HEK293 (cell line): ENCODE measurements around the gene ABCF2.

ENCODE experiments used
- AEBP2 ChIP-seq: fragments of 450-650 bp; formaldehyde crosslinking; IDR thresholded peaks from 2 replicates; pipeline ENCODE4 v1.5.1; 2016; ENCODE audit warnings: missing biosample characterization, missing genetic modification characterization, borderline replicate concordance
- ATF2 ChIP-seq: fragments of 450-650 bp; formaldehyde crosslinking; IDR thresholded peaks from 2 replicates; pipeline ENCODE4 v1.5.1; 2016; ENCODE audit warnings: missing biosample characterization, missing genetic modification characterization, low read depth
- BCL11A ChIP-seq: fragments of 450-650 bp; formaldehyde crosslinking; IDR thresholded peaks from 2 replicates; pipeline ENCODE4 v1.5.1; 2016; ENCODE audit warnings: low read depth, missing biosample characterization, missing genetic modification characterization
- BCL11B ChIP-seq: fragments of 450-650 bp; formaldehyde crosslinking; IDR thresholded peaks from 2 replicates; pipeline ENCODE4 v1.5.1; 2016; ENCODE audit warnings: low read depth, missing biosample characterization, missing genetic modification characterization
- CTCF ChIP-seq: fragments of 450-650 bp; formaldehyde crosslinking; IDR thresholded peaks from 2 replicates; pipeline ENCODE4 v1.5.1; 2016; ENCODE audit warnings: missing biosample characterization, missing genetic modification characterization
- EGR2 ChIP-seq: fragments of 450-650 bp; formaldehyde crosslinking; IDR thresholded peaks from 2 replicates; pipeline ENCODE4 v1.5.1; 2016; ENCODE audit warnings: low read depth, missing biosample characterization, missing genetic modification characterization
- GLIS1 ChIP-seq: fragments of 450-650 bp; formaldehyde crosslinking; IDR thresholded peaks from 2 replicates; pipeline ENCODE4 v1.5.1; 2016; ENCODE audit warnings: missing biosample characterization, missing genetic modification characterization
- KLF16 ChIP-seq: fragments of 450-650 bp; formaldehyde crosslinking; IDR thresholded peaks from 2 replicates; pipeline ENCODE4 v1.5.1; 2017; ENCODE audit warnings: missing biosample characterization, missing genetic modification characterization
- PRDM1 ChIP-seq: fragments of 450-650 bp; formaldehyde crosslinking; IDR thresholded peaks from 2 replicates; pipeline ENCODE4; 2016; ENCODE audit warnings: missing biosample characterization, missing genetic modification characterization
- PRDM6 ChIP-seq: fragments of 450-650 bp; formaldehyde crosslinking; IDR thresholded peaks from 2 replicates; pipeline ENCODE4 v1.5.1; 2017; ENCODE audit warnings: missing biosample characterization, missing genetic modification characterization
- REPIN1 ChIP-seq: fragments of 450-650 bp; formaldehyde crosslinking; IDR thresholded peaks from 2 replicates; pipeline ENCODE4 v1.5.1; 2017; ENCODE audit warnings: missing biosample characterization, missing genetic modification characterization, low read depth
- SP2 ChIP-seq: fragments of 450-650 bp; formaldehyde crosslinking; IDR thresholded peaks from 2 replicates; pipeline ENCODE4 v1.5.1; 2016; ENCODE audit warnings: missing biosample characterization, missing genetic modification characterization
- SP3 ChIP-seq: fragments of 450-650 bp; formaldehyde crosslinking; IDR thresholded peaks from 2 replicates; pipeline ENCODE4 v1.5.1; 2016; ENCODE audit warnings: missing biosample characterization, missing genetic modification characterization
- TRIM28 ChIP-seq: IDR thresholded peaks from 2 replicates; pipeline ENCODE4 v1.6.1; 2011; ENCODE audit warnings: low read length, control low read depth, borderline replicate concordance
- WT1 ChIP-seq: fragments of 450-650 bp; formaldehyde crosslinking; IDR thresholded peaks from 2 replicates; pipeline ENCODE4 v1.5.1; 2016; ENCODE audit warnings: missing biosample characterization, missing genetic modification characterization
- ZBTB26 ChIP-seq: fragments of 450-650 bp; formaldehyde crosslinking; optimal IDR thresholded peaks from 2 replicates; pipeline ENCODE3; 2016; ENCODE audit warnings: missing biosample characterization, mild to moderate bottlenecking, missing genetic modification characterization
- ZFHX2 ChIP-seq: fragments of 450-650 bp; formaldehyde crosslinking; conservative IDR thresholded peaks from 2 replicates; pipeline ENCODE4 v1.5.1; 2016; ENCODE audit warnings: missing biosample characterization, missing genetic modification characterization
- ZNF114 ChIP-seq: fragments of 450-650 bp; formaldehyde crosslinking; IDR thresholded peaks from 2 replicates; pipeline ENCODE4 v1.5.0; 2017; ENCODE audit warnings: missing biosample characterization, missing genetic modification characterization
- ZNF133 ChIP-seq: fragments of 450-650 bp; formaldehyde crosslinking; IDR thresholded peaks from 2 replicates; pipeline ENCODE4 v1.5.1; 2016; ENCODE audit warnings: missing biosample characterization, missing genetic modification characterization
- ZNF157 ChIP-seq: fragments of 450-650 bp; formaldehyde crosslinking; IDR thresholded peaks from 2 replicates; pipeline ENCODE4 v1.5.1; 2016; ENCODE audit warnings: missing biosample characterization, missing genetic modification characterization
- ZNF2 ChIP-seq: fragments of 450-650 bp; formaldehyde crosslinking; IDR thresholded peaks from 2 replicates; pipeline ENCODE4 v1.5.1; 2016; ENCODE audit warnings: missing biosample characterization, missing genetic modification characterization
- ZNF223 ChIP-seq: fragments of 450-650 bp; formaldehyde crosslinking; IDR thresholded peaks from 2 replicates; pipeline ENCODE4 v1.5.1; 2016; ENCODE audit warnings: missing biosample characterization, missing genetic modification characterization
- ZNF549 ChIP-seq: fragments of 450-650 bp; IDR thresholded peaks from 2 replicates; pipeline ENCODE4 v1.5.1; 2018; ENCODE audit warnings: missing biosample characterization, missing genetic modification characterization, mild to moderate bottlenecking, inconsistent platforms, moderate library complexity
- ZNF585B ChIP-seq: fragments of 450-650 bp; formaldehyde crosslinking; IDR thresholded peaks from 2 replicates; pipeline ENCODE4 v1.5.1; 2016; ENCODE audit warnings: missing biosample characterization, missing genetic modification characterization
- ZNF610 ChIP-seq: fragments of 450-650 bp; formaldehyde crosslinking; IDR thresholded peaks from 2 replicates; pipeline ENCODE4 v1.5.1; 2016; ENCODE audit warnings: missing biosample characterization, missing genetic modification characterization, borderline replicate concordance
- ZNF621 ChIP-seq: fragments of 450-650 bp; formaldehyde crosslinking; IDR thresholded peaks from 2 replicates; pipeline ENCODE4 v1.5.1; 2017; ENCODE audit warnings: missing biosample characterization, missing genetic modification characterization
- ZNF645 ChIP-seq: fragments of 450-650 bp; formaldehyde crosslinking; IDR thresholded peaks from 2 replicates; pipeline ENCODE4; 2016; ENCODE audit warnings: missing biosample characterization, missing genetic modification characterization
- ZNF658 ChIP-seq: fragments of 450-650 bp; formaldehyde crosslinking; IDR thresholded peaks from 2 replicates; pipeline ENCODE4; 2016; ENCODE audit warnings: missing biosample characterization, missing genetic modification characterization
- ZNF660 ChIP-seq: fragments of 450-650 bp; IDR thresholded peaks from 2 replicates; pipeline ENCODE4 v1.5.1; 2018; ENCODE audit warnings: missing biosample characterization, mild to moderate bottlenecking, missing genetic modification characterization
- ZNF785 ChIP-seq: fragments of 450-650 bp; formaldehyde crosslinking; IDR thresholded peaks from 2 replicates; pipeline ENCODE4 v1.5.1; 2016; ENCODE audit warnings: missing biosample characterization, missing genetic modification characterization
- ZNF791 ChIP-seq: fragments of 450-650 bp; formaldehyde crosslinking; IDR thresholded peaks from 2 replicates; pipeline ENCODE4 v1.5.1; 2016; ENCODE audit warnings: missing biosample characterization, missing genetic modification characterization
- ZSCAN30 ChIP-seq: fragments of 450-650 bp; IDR thresholded peaks from 2 replicates; pipeline ENCODE4 v1.5.1; 2018; ENCODE audit warnings: missing biosample characterization, mild to moderate bottlenecking, missing genetic modification characterization, moderate library complexity

Gene ABCF2

GRCh38 chr7:151168003-151168786 is 58.8 kb downstream of the ABCF2 start (continued):
- peak; percentile 92 for TF ChIP-seq ZBTB26 (tag by site-specific recombination)
- TF ChIP-seq BCL11B (tag by site-specific recombination), result peak; percentile 54; the same call in 1 of the 2 replicates
- TF ChIP-seq ZNF223 (tag by site-specific recombination), result peak; percentile 87
- TF ChIP-seq ZNF114 (tag by site-specific recombination), result no peak
- TF ChIP-seq ZNF2, result peak; percentile 67; the same call in 1 of the 2 replicates
- TF ChIP-seq ZNF785 (tag by site-specific recombination), result peak; percentile 25; the same call in 1 of the 2 replicates
- TF ChIP-seq SP2 (tag by site-specific recombination), result peak; percentile 67
- TF ChIP-seq ZNF660 (tag by site-specific recombination), result peak; percentile 87
- TF ChIP-seq ZSCAN30 (tag by site-specific recombination), result 0 out of 2 replicates have a peak, but pooled peaks have one; percentile 55
- peak; percentile 93 for TF ChIP-seq KLF16 (tag by site-specific recombination)
- TF ChIP-seq ZFHX2 (tag by site-specific recombination), result peak; percentile 76
- TF ChIP-seq SP3 (tag by site-specific recombination), result peak; percentile 83
- TF ChIP-seq ZNF133, result 0 out of 2 replicates have a peak, but pooled peaks have one; percentile 7
- TF ChIP-seq EGR2, result peak; percentile 13; the same call in 1 of the 2 replicates
- TF ChIP-seq ZNF621 (tag by site-specific recombination), result no peak
- peak; percentile 44 for TF ChIP-seq GLIS1 (tag by site-specific recombination)
- TF ChIP-seq ZNF645 (tag by site-specific recombination), result no peak
- no peak for TF ChIP-seq PRDM6 (tag by site-specific recombination)
- 0 out of 2 replicates have a peak, but pooled peaks have one; percentile 13 for TF ChIP-seq ZNF791 (tag by site-specific recombination)
- TF ChIP-seq WT1 (tag by site-specific recombination), result no peak
- peak; percentile 94 for TF ChIP-seq CTCF
- no peak; the same call in 1 of the 2 replicates for TF ChIP-seq REPIN1
- TF ChIP-seq ZNF610, result 0 out of 2 replicates have a peak, but pooled peaks have one; percentile 10
- no peak for TF ChIP-seq ZNF549 (tag by site-specific recombination)
- TF ChIP-seq ZNF157 (tag by site-specific recombination), result peak; percentile 56; the same call in 1 of the 2 replicates
- no peak for TF ChIP-seq ZNF658 (tag by site-specific recombination)
- TF ChIP-seq ATF2 (tag by site-specific recombination), result no peak
- peak; percentile 98 for TF ChIP-seq PRDM1 (tag by site-specific recombination)
- TF ChIP-seq BCL11A (tag by site-specific recombination), result 0 out of 2 replicates have a peak, but pooled peaks have one; percentile 10
- TF ChIP-seq AEBP2 (tag by site-specific recombination), result no peak
- no peak for TF ChIP-seq TRIM28
- peak; percentile 27; the same call in 1 of the 2 replicates for TF ChIP-seq ZNF585B (tag by site-specific recombination)
